Loucy (cell line): ENCODE measurements around the gene SLC35E1.

Experiments
- H2AFZ ChIP-seq: fragments of 200-600 bp; sonication (generic); 2 replicates; pipeline ENCODE4 v1.6.0; 2016; ENCODE audit warnings: antibody characterized with exemption, mild to moderate bottlenecking, low read length, moderate library complexity
- H3F3A ChIP-seq: fragments of 200-600 bp; 2 replicates; pipeline ENCODE4 v1.6.0; 2016; ENCODE audit warnings: antibody characterized with exemption, low read depth, mild to moderate bottlenecking
- H3K27me3 ChIP-seq: fragments of 200-600 bp; sonication (generic); 2 replicates; pipeline ENCODE4 v1.6.1; 2014; ENCODE audit warnings: low read length, mild to moderate bottlenecking; ENCODE audit not compliant: insufficient read depth, poor library complexity, severe bottlenecking
- H3K36me3 ChIP-seq: fragments of 200-600 bp; sonication (generic); 2 replicates; pipeline ENCODE4 v1.6.1; 2016; ENCODE audit warnings: low read length; ENCODE audit not compliant: insufficient read depth
- H3K4me1 ChIP-seq: fragments of 200-600 bp; sonication (generic); 2 replicates; pipeline ENCODE4 v1.5.1; 2014; ENCODE audit warnings: low read length, mild to moderate bottlenecking; ENCODE audit not compliant: insufficient read depth, poor library complexity, severe bottlenecking
- H3K4me2 ChIP-seq: fragments of 200-600 bp; sonication (generic); 2 replicates; pipeline ENCODE4 v1.6.0; 2014; ENCODE audit warnings: antibody characterized with exemption, low read length, low read depth, mild to moderate bottlenecking; ENCODE audit not compliant: poor library complexity, severe bottlenecking
- H3K4me3 ChIP-seq: fragments of 200-600 bp; sonication (generic); 2 replicates; pipeline ENCODE4 v1.5.1; 2014; ENCODE audit warnings: low read length, mild to moderate bottlenecking, mixed read lengths; ENCODE audit not compliant: poor library complexity, severe bottlenecking
- H3K79me2 ChIP-seq: fragments of 200-600 bp; sonication (generic); 2 replicates; pipeline ENCODE4 v1.6.1; 2014; ENCODE audit warnings: low read length; ENCODE audit not compliant: insufficient read depth
- H3K9ac ChIP-seq: fragments of 200-600 bp; sonication (generic); 2 replicates; pipeline ENCODE4 v1.6.0; 2014; ENCODE audit warnings: mild to moderate bottlenecking, low read depth, low read length, moderate library complexity; ENCODE audit not compliant: poor library complexity, severe bottlenecking
- H3K9me2 ChIP-seq: fragments of 200-600 bp; sonication (generic); replicated peaks from 2 replicates; pipeline ENCODE4 v1.6.1; 2016; ENCODE audit warnings: low read depth, low read length, mixed read lengths
- H3K9me3 ChIP-seq: fragments of 200-600 bp; sonication (generic); 2 replicates; pipeline ENCODE4 v1.6.1; 2014; ENCODE audit warnings: mild to moderate bottlenecking, antibody characterized with exemption, low read length, low read depth; ENCODE audit not compliant: insufficient read depth
- H4K20me1 ChIP-seq: fragments of 200-600 bp; sonication (generic); 2 replicates; pipeline ENCODE4 v1.6.0; 2014; ENCODE audit warnings: antibody characterized with exemption, low read length, mild to moderate bottlenecking; ENCODE audit not compliant: insufficient read depth, poor library complexity, severe bottlenecking
- CTCF ChIP-seq: fragments of 200-600 bp; sonication (generic); conservative IDR thresholded peaks from 2 replicates; pipeline ENCODE4 v1.5.1; 2014; ENCODE audit warnings: mild to moderate bottlenecking, antibody characterized with exemption, low read length
- EZH2phosphoT487 ChIP-seq: fragments of 200-600 bp; IDR thresholded peaks from 2 replicates; pipeline ENCODE4 v1.6.1; 2018; ENCODE audit warnings: antibody characterized with exemption, mild to moderate bottlenecking, moderate library complexity, borderline replicate concordance

SLC35E1 gene

GRCh38 chr19:16522559-16523377 lies 49.4 kb downstream of the SLC35E1 start:
- TF ChIP-seq CTCF (no peak), EZH2phosphoT487 (no peak)
- no peaks in the 10 kb centered on the region for H3K27me3 ChIP-seq
- no peaks in the 10 kb centered on the region for H3K4me1 ChIP-seq
- no peaks in the 10 kb centered on the region for H3K79me2 ChIP-seq
- H3K4me2 ChIP-seq = no peak overlapping the region
- no peak overlapping the region for H3K9ac ChIP-seq
- no peaks in the 10 kb centered on the region for H3K9me2 ChIP-seq
- no peak overlapping the region for H2AFZ ChIP-seq
- no peaks in the 10 kb centered on the region for H3F3A ChIP-seq
- no peaks in the 10 kb centered on the region for H3K9me3 ChIP-seq
- H4K20me1 ChIP-seq = no peaks in the 10 kb centered on the region
- no peak overlapping the region for H3K4me3 ChIP-seq
- peaks cover 94% of the 10 kb centered on the region; the same call in 1 of the 2 replicates for H3K36me3 ChIP-seq

GRCh38 chr19:16521715-16522289 lies 50.4 kb downstream of the SLC35E1 start:
- Histone ChIP-seq H3K36me3 (peaks cover 93% of the 10 kb centered on the region; the same call in 1 of the 2 replicates), H2AFZ (no peak overlapping the region), H4K20me1 (no peaks in the 10 kb centered on the region), H3K79me2 (no peaks in the 10 kb centered on the region), H3K4me1 (no peaks in the 10 kb centered on the region), H3K4me2 (no peak overlapping the region), H3K4me3 (no peak overlapping the region), H3K27me3 (no peaks in the 10 kb centered on the region), H3K9me3 (no peaks in the 10 kb centered on the region), H3K9ac (no peak overlapping the region), H3K9me2 (no peaks in the 10 kb centered on the region), H3F3A (no peaks in the 10 kb centered on the region)
- TF ChIP-seq CTCF (no peak), EZH2phosphoT487 (no peak)

- Histone ChIP-seq H3K4me2 (no peak overlapping the region), H3K36me3 (peaks cover 86% of the 10 kb centered on the region; the same call in 1 of the 2 replicates), H3K27me3 (no peaks in the 10 kb centered on the region), H3K4me3 (no peak overlapping the region), H3K9me3 (no peaks in the 10 kb centered on the region), H2AFZ (no peak overlapping the region), H3K9ac (no peak overlapping the region), H3K79me2 (no peaks in the 10 kb centered on the region), H3K9me2 (no peaks in the 10 kb centered on the region), H3F3A (no peaks in the 10 kb centered on the region), H3K4me1 (no peaks in the 10 kb centered on the region), H4K20me1 (no peaks in the 10 kb centered on the region)
- no peak for TF ChIP-seq CTCF
- no peak for TF ChIP-seq EZH2phosphoT487
Measured at GRCh38 chr19:16520986-16521624, 51.1 kb downstream of the SLC35E1 start.
